Activated naive CD8-positive, alpha-beta T cell treated with anti-CD3 and anti-CD28 coated beads for 36 hours (primary cell): Measurements from ENCODE around the gene MSI1. TPM values are rescaled to one million over a fixed set of nuclear protein-coding genes. Genes with fewer than 3 reads are reported as not detected.

Experiments
- total RNA-seq, 2 experiments: library from RNA; stranded (reverse); gene quantifications; one replicate each; pipeline ENCODE4 v1.2.3, GENCODE V29; 2021

MSI1 gene
- total RNA-seq, 2 experiments from 2014 or later: 0.60 to 1.7 TPM

Other genes with a start within 250 kb of the MSI1 start
- gene GCN1, start 174.4 kb downstream of the MSI1 start, total RNA-seq: 100 to 1,000 TPM; 143 to 146 TPM
- 1,000 to 10,000 TPM; 3,852 to 4,173 TPM for gene RPLP0, start 168.1 kb downstream of the MSI1 start, total RNA-seq
- 10 to 100 TPM; 37.1 to 39.2 TPM for gene PXN, start 103.4 kb downstream of the MSI1 start, total RNA-seq
- 1,000 to 10,000 TPM; 1,075 to 1,133 TPM for gene RNU4-2, start 77.3 kb downstream of the MSI1 start, total RNA-seq
- 100 to 1,000 TPM; 768 to 829 TPM for gene RNU4-1, start 75.9 kb downstream of the MSI1 start, total RNA-seq
- gene SIRT4, start 66.8 kb downstream of the MSI1 start, total RNA-seq: 1 to 10 TPM; 1.9 to 2.1 TPM
- not detected for gene PLA2G1B, start 41.4 kb downstream of the MSI1 start, total RNA-seq
- gene COX6A1, start 68.9 kb upstream of the MSI1 start, total RNA-seq: 100 to 1,000 TPM; 449 to 455 TPM
- gene TRIAP1, start 77.2 kb upstream of the MSI1 start, total RNA-seq: 10 to 100 TPM; 64.2 to 64.6 TPM
- gene GATC, start 77.3 kb upstream of the MSI1 start, total RNA-seq: 10 to 100 TPM; 25.0 to 30.5 TPM
- 100 to 1,000 TPM; 288 to 292 TPM for gene SRSF9, start 100.6 kb upstream of the MSI1 start, total RNA-seq
- 100 to 1,000 TPM; 214 to 226 TPM for gene DYNLL1, start 126.9 kb upstream of the MSI1 start, total RNA-seq
- 10 to 100 TPM; 35.0 to 35.6 TPM for gene COQ5, start 160.0 kb upstream of the MSI1 start, total RNA-seq
- gene RNF10, start 165.2 kb upstream of the MSI1 start, total RNA-seq: 100 to 1,000 TPM; 142 to 164 TPM
- 10 to 100 TPM; 60.0 to 61.9 TPM for gene POP5, start 212.2 kb upstream of the MSI1 start, total RNA-seq